Activated CD4-positive, alpha-beta T cell treated with anti-CD3 and anti-CD28 coated beads, Interleukin-2, amount 50 U/mL, for 16 hours (primary cell): Measurements from ENCODE around the gene SENP8.

ENCODE experiments used
- DNase-seq: peaks from one replicate; pipeline ENCODE4 v3.0.0-alpha.2; 2020

SENP8 gene

GRCh38 chr15:72113347-72114031, 4.7 kb upstream of the SENP8 start:
- DNase-seq, result no peak

- DNase-seq, result peak; percentile 4
Observed at GRCh38 chr15:72116731-72117485, 1.3 kb upstream of the SENP8 start.

GRCh38 chr15:72117486-72118016, 652 bp upstream of the SENP8 start:
- peak; percentile 69 for DNase-seq

- DNase-seq, result no peak
Observed at GRCh38 chr15:72124218-72124617, 6.0 kb downstream of the SENP8 start.

GRCh38 chr15:72127724-72128322, 9.6 kb downstream of the SENP8 start:
- no peak for DNase-seq

- no peak for DNase-seq
Observed at GRCh38 chr15:72128359-72128758, 10.2 kb downstream of the SENP8 start.

- no peak for DNase-seq
Observed at GRCh38 chr15:72130272-72130671, 12.1 kb downstream of the SENP8 start.

- DNase-seq, result no peak
Observed at GRCh38 chr15:72131922-72132321, 13.7 kb downstream of the SENP8 start.

GRCh38 chr15:72133211-72133610, 15.0 kb downstream of the SENP8 start:
- DNase-seq, result no peak

- DNase-seq, result no peak
Observed at GRCh38 chr15:72135719-72136118, 17.5 kb downstream of the SENP8 start.

GRCh38 chr15:72136170-72137051, 18.2 kb downstream of the SENP8 start:
- DNase-seq, result no peak

GRCh38 chr15:72139667-72140066, 21.5 kb downstream of the SENP8 start:
- no peak for DNase-seq

- DNase-seq, result no peak
Observed at GRCh38 chr15:72140088-72140487, 21.9 kb downstream of the SENP8 start.

GRCh38 chr15:72141171-72142084, 23.2 kb downstream of the SENP8 start:
- DNase-seq, result no peak

GRCh38 chr15:72146221-72146620, 28.0 kb downstream of the SENP8 start:
- DNase-seq, result no peak

- no peak for DNase-seq
Observed at GRCh38 chr15:72146934-72147333, 28.7 kb downstream of the SENP8 start.

- DNase-seq, result no peak
Observed at GRCh38 chr15:72147418-72147817, 29.2 kb downstream of the SENP8 start.

GRCh38 chr15:72153269-72154000, 35.2 kb downstream of the SENP8 start:
- DNase-seq, result no peak

GRCh38 chr15:72154316-72154715, 36.1 kb downstream of the SENP8 start:
- DNase-seq, result no peak

GRCh38 chr15:72155003-72155621, 36.9 kb downstream of the SENP8 start:
- DNase-seq, result no peak
